HG03066 (cell line): ENCODE measurements around the gene LCLAT1.

Source experiments
- ATAC-seq: cut with Tn5 transposase; IDR thresholded peaks from one replicate; pipeline ENCODE4 v1.9.1; 2021; ENCODE audit warnings: low read depth; ENCODE audit not compliant: unreplicated experiment

LCLAT1 gene

GRCh38 chr2:30663321-30663720 is 216.3 kb downstream of the LCLAT1 start:
- no peak for ATAC-seq

GRCh38 chr2:30663806-30664205 is 216.8 kb downstream of the LCLAT1 start:
- no peak for ATAC-seq

GRCh38 chr2:30664761-30665358 is 217.8 kb downstream of the LCLAT1 start:
- no peak for ATAC-seq

- no peak for ATAC-seq
Measured at GRCh38 chr2:30665761-30666265, 218.8 kb downstream of the LCLAT1 start.

GRCh38 chr2:30666266-30666874 is 219.3 kb downstream of the LCLAT1 start:
- ATAC-seq = peak; percentile 60

GRCh38 chr2:30670453-30670852 is 223.4 kb downstream of the LCLAT1 start:
- ATAC-seq = no peak

GRCh38 chr2:30673127-30673526 is 226.1 kb downstream of the LCLAT1 start:
- ATAC-seq = no peak

- ATAC-seq = no peak
Measured at GRCh38 chr2:30675758-30676157, 228.7 kb downstream of the LCLAT1 start.

- no peak for ATAC-seq
Measured at GRCh38 chr2:30677231-30677630, 230.2 kb downstream of the LCLAT1 start.

GRCh38 chr2:30677861-30678385 is 230.9 kb downstream of the LCLAT1 start:
- ATAC-seq = no peak

- no peak for ATAC-seq
Measured at GRCh38 chr2:30678410-30679137, 231.5 kb downstream of the LCLAT1 start.

- no peak for ATAC-seq
Measured at GRCh38 chr2:30679426-30680088, 232.5 kb downstream of the LCLAT1 start.

GRCh38 chr2:30680121-30680520 is 233.1 kb downstream of the LCLAT1 start:
- no peak for ATAC-seq

- no peak for ATAC-seq
Measured at GRCh38 chr2:30681022-30681421, 234.0 kb downstream of the LCLAT1 start.

GRCh38 chr2:30683236-30683956 is 236.3 kb downstream of the LCLAT1 start:
- no peak for ATAC-seq

GRCh38 chr2:30684026-30684425 is 237.0 kb downstream of the LCLAT1 start:
- ATAC-seq = no peak

GRCh38 chr2:30684516-30684915 is 237.5 kb downstream of the LCLAT1 start:
- ATAC-seq = no peak

GRCh38 chr2:30684996-30685395 is 237.9 kb downstream of the LCLAT1 start:
- ATAC-seq = no peak

GRCh38 chr2:30686000-30686399 is 239.0 kb downstream of the LCLAT1 start:
- no peak for ATAC-seq

- no peak for ATAC-seq
Measured at GRCh38 chr2:30686669-30687068, 239.6 kb downstream of the LCLAT1 start.
